T-helper 1 cell treated with Interleukin-12 subunit alpha and Interleukin-12 subunit beta and Interleukin-4 antibody, amounts not matched to agents 30 μg/mL and 1 μg/mL, for 36 hours (primary cell): Measurements from ENCODE around the gene STK10.
A peak's percentile ranks its signal among the peaks of the same experiment; 100 is the strongest.
"Not testable (repeated sequence)": the region's sequence is repeated elsewhere in the genome, so short reads cannot be mapped to it uniquely, and the experiment has no call there.

ENCODE experiments used
- H3K27ac Mint-ChIP-seq: one replicate; pipeline ENCODE4 v1.8.0; 2021; ENCODE audit warnings: mild to moderate bottlenecking, mixed read lengths
- H3K27me3 Mint-ChIP-seq: one replicate; pipeline ENCODE4 v1.8.0; 2021; ENCODE audit warnings: low read depth, mixed read lengths
- H3K36me3 Mint-ChIP-seq: one replicate; pipeline ENCODE4 v1.8.0; 2021; ENCODE audit warnings: low read depth, mixed read lengths
- H3K4me1 Mint-ChIP-seq: one replicate; pipeline ENCODE4 v1.8.0; 2021; ENCODE audit warnings: low read depth, mixed read lengths
- H3K4me3 Mint-ChIP-seq: one replicate; pipeline ENCODE4 v1.8.0; 2021; ENCODE audit warnings: mild to moderate bottlenecking, moderate library complexity, mixed read lengths
- H3K9me3 Mint-ChIP-seq: one replicate; pipeline ENCODE4 v1.8.0; 2021; ENCODE audit warnings: mixed read lengths

Gene STK10

DNA sequence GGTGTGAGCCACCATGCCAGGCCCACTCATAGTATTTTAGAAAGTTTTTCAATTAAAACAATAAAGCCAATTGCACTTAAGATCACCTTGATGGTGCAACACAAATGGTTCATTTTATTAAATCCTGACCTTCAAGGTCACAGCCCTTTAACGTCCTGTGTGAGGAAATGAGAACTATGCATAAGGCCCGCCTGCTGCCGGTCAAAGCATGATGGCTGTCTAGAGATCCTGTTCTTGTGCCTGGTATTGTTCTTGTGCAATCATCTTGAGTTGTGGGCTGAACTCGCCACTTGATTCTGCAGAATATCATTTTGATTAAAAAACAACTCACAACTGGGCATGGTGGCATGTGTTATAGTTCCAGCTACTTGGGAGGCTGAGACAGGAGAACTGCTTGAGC is 137.9 kb downstream of the STK10 start:
- Mint-ChIP-seq H3K4me1 (peaks cover 8% of the 10 kb centered on the region), H3K27ac (no peak overlapping the region), H3K36me3 (peaks cover 38% of the 10 kb centered on the region)

DNA sequence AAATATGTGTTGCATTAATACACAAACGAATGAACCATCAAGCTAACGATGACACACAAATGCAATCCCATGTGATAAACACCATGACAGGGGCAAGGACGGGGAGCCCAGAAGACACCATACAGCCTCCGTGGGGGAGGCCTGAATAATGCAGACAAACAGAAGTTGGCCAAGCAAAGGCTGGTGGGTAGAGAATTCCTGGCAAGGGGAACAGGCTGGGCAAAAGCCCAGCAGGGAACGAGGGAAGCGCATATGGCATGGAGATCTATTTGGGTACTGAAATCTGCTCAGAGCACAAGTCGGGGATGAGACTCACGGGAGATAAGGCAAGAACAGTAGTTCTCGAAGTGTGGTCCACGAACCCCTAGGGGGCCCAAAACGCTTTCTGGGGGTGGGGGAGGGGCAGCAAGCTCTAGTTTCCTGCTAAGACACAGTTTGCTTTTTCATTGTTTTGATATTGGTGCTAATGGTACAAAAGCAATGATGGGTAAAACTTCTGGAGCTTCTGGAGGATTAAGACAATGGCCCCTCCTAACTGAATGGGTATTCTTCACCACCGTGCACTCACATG is 138.7 kb downstream of the STK10 start:
- Mint-ChIP-seq H3K27me3 (no peaks in the 10 kb centered on the region), H3K36me3 (peaks cover 45% of the 10 kb centered on the region), H3K27ac (peak overlapping the region; percentile 6)

More for the DNA sequence above, 137.9 kb downstream of the STK10 start:
- Mint-ChIP-seq H3K9me3 (no peaks in the 10 kb centered on the region), H3K4me3 (no peak overlapping the region), H3K27me3 (no peaks in the 10 kb centered on the region)

DNA sequence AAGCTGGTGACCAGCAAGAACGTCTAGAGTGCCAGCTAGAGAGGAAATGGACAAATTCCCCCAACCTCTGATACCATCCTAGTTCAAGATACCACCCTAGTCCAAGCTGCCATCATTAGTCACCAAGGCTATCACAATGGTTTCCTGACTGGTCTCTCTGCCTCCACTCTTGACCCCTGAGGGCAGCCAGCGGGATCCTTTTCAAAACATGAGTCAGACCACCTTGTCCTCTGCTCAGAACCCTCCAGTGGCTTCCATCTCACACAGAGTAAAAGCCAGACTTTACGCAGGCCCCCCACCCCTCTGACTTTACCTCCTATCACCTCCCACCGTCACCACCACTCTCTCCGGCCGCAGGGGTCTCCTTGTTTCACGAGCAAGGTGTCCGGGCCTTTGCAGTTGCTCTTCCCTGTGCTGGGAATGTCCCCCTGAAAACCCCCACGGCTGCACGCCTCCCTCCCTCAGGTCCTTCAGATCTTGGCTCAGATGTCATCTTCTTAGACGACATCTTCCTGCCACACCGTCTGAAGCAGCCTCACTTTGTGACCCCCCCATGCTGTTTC is 139.4 kb downstream of the STK10 start:
- no peaks in the 10 kb centered on the region for H3K9me3 Mint-ChIP-seq
- peaks cover 47% of the 10 kb centered on the region for H3K36me3 Mint-ChIP-seq
- H3K4me3 Mint-ChIP-seq, result no peak overlapping the region
- H3K27me3 Mint-ChIP-seq, result no peaks in the 10 kb centered on the region
- H3K4me1 Mint-ChIP-seq, result peaks cover 8% of the 10 kb centered on the region
- peak overlapping the region; percentile 47 for H3K27ac Mint-ChIP-seq

More for the DNA sequence above, 138.7 kb downstream of the STK10 start:
- Mint-ChIP-seq H3K9me3 (no peaks in the 10 kb centered on the region), H3K4me1 (peaks cover 8% of the 10 kb centered on the region), H3K4me3 (no peak overlapping the region)

DNA sequence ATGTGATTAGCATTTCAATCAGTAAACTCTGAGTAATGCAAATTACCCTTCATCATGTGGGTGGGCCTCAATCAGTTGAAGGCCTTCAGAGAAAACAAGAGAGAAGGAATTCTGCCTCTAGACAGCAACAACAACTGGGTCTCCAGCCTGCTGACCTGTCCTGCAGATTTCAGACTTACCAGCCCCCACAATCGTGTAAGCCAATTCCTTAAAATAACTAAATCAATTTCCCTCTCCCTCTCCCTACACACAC is 139.9 kb downstream of the STK10 start:
- Mint-ChIP-seq H3K36me3 (peaks cover 42% of the 10 kb centered on the region), H3K27me3 (no peaks in the 10 kb centered on the region), H3K9me3 (no peaks in the 10 kb centered on the region), H3K4me1 (peaks cover 8% of the 10 kb centered on the region), H3K27ac (no peak overlapping the region), H3K4me3 (no peak overlapping the region)

DNA sequence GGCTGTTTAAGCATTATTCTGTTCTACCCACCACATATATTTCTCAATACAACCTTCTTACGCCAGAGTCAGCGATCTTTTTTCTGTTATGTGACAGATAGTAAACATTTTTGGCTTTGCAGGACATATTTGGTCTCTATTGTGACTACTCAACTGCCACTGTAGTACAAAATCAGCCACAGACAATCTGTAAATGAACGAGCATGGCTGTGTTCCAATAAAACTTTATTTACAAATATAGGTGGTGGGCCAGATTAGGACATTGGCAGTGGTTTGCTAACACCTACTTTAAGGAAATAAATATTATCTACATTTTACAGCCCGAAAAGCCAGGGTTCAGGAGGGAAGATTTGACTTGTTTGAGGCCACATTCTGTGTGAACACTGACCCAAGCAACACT is 141.4 kb downstream of the STK10 start:
- Mint-ChIP-seq H3K9me3 (no peaks in the 10 kb centered on the region), H3K27ac (no peak overlapping the region), H3K4me1 (peaks cover 8% of the 10 kb centered on the region), H3K27me3 (no peaks in the 10 kb centered on the region), H3K36me3 (peaks cover 39% of the 10 kb centered on the region), H3K4me3 (no peak overlapping the region)

DNA sequence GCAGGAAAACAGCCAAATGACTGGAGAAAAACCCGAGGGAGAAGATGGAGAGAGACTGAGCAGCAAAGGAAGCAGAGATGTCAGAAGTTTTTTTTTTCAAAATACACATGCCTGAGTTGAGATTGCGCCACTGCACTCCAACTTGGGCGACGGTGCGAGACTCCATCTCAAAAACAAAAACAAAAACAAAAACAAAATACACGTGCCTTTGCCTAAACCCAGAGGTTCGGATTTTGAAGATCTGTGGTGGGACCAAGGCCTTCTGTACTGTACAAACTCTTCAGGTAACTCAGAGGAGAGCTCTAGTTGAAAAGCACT is 142.8 kb downstream of the STK10 start:
- H3K27ac Mint-ChIP-seq, result no peak overlapping the region

DNA sequence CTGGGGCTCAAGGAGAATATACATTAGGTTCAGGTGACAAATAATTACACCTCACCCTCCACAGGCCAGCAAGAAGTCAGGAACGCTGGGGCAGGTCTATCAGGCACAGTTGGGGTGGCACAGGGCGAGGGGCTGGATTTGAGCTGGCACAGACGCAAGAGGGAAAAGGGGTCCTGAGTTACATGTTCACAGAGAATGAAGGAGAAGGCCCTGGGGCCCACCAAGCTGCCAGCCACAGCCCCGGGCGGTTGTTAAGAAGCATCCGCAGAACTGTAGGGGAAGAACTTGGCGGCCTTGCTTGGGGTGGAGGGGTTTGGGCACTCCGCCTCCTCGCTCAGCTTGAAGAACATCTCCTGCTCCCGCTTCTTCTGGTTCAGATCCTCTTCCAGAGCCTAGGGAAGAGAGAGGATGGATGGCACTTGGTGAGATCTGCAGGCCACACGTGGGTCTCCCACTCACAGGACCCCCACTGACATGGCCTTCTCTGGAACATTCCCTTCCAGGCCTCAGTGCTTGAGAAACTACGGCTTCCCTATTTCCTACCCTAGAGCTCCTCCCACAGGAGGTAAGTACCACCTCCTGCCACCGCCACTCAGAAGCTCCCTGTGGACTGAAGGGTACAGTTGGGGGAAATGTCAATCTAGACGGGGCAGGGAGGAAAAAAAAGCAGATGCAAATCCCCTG is 143.3 kb downstream of the STK10 start:
- Mint-ChIP-seq H3K36me3 (peaks cover 30% of the 10 kb centered on the region), H3K27me3 (no peaks in the 10 kb centered on the region), H3K27ac (no peak overlapping the region), H3K4me3 (no peak overlapping the region), H3K9me3 (no peaks in the 10 kb centered on the region), H3K4me1 (peaks cover 12% of the 10 kb centered on the region)

More for the DNA sequence above, 142.8 kb downstream of the STK10 start:
- H3K4me3 Mint-ChIP-seq, result no peak overlapping the region
- peaks cover 34% of the 10 kb centered on the region for H3K36me3 Mint-ChIP-seq
- H3K9me3 Mint-ChIP-seq, result no peaks in the 10 kb centered on the region
- no peaks in the 10 kb centered on the region for H3K27me3 Mint-ChIP-seq
- H3K4me1 Mint-ChIP-seq, result peaks cover 8% of the 10 kb centered on the region

DNA sequence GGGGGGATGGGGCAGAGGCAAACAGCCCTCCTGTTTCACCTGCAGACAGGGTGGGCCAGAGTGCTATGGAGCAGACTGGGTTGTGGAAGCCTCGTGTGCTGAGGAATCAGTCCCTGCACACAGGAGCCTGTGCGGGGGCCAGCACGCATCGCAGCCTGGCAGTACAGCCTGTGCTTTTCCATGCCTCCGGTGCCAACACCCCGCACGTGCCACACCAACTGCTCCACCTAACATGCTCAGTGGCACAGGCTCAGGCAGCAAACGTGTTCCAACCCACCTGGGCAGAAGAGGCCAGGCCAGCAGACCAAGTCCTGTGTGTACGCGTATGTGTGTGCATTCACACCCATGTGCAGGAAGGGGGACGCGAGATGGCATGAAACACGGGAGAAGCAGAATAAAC is 144.2 kb downstream of the STK10 start:
- no peak overlapping the region for H3K27ac Mint-ChIP-seq
- no peak overlapping the region for H3K4me3 Mint-ChIP-seq
- peaks cover 25% of the 10 kb centered on the region for H3K36me3 Mint-ChIP-seq
- no peaks in the 10 kb centered on the region for H3K27me3 Mint-ChIP-seq
- H3K9me3 Mint-ChIP-seq, result no peaks in the 10 kb centered on the region
- H3K4me1 Mint-ChIP-seq, result peaks cover 12% of the 10 kb centered on the region

DNA sequence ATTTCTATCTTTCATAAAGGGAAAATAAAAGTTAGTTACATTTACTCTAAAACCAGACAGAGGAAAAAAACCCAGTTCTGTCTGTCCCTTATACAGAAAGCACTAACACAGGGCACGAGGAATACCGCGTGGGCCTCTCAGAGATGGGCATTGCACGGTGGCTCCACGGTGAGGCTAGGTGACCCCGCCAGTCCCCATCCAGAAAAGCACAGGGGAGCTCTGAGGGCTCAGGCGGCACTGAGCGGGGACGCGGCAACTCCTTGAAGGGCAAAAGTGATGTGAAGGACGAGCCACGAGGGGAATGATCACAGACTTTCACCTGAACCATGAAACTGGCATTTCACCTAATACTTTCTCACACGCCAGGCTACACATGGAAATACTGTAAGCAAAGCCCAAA is 145.8 kb downstream of the STK10 start:
- Mint-ChIP-seq H3K9me3 (no peaks in the 10 kb centered on the region), H3K27me3 (no peaks in the 10 kb centered on the region), H3K4me3 (no peak overlapping the region), H3K4me1 (peaks cover 5% of the 10 kb centered on the region), H3K27ac (no peak overlapping the region), H3K36me3 (peaks cover 19% of the 10 kb centered on the region)

DNA sequence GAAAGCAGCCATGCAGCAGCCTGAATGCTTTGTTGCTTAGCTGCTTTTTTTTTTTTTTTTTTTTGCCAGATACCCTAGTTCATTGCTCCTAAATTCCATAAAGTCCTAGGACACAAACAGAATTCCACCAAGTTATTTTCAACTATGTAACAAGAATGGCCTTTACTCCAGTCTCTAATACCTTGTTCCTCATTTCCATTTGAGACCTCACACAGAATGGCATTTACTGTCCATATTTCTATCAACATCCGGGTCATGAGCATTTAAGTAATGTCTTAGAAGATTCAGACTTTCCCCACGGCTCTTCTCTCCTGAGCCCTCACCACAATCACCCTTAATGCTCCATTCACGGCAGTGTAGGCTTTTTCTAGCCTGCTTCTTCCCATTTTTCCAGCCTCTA is 149.9 kb downstream of the STK10 start:
- Mint-ChIP-seq H3K27me3 (no peaks in the 10 kb centered on the region), H3K36me3 (peaks cover 2% of the 10 kb centered on the region), H3K4me3 (no peak overlapping the region), H3K4me1 (peaks cover 14% of the 10 kb centered on the region), H3K9me3 (peaks cover 3% of the 10 kb centered on the region), H3K27ac (no peak overlapping the region)

DNA sequence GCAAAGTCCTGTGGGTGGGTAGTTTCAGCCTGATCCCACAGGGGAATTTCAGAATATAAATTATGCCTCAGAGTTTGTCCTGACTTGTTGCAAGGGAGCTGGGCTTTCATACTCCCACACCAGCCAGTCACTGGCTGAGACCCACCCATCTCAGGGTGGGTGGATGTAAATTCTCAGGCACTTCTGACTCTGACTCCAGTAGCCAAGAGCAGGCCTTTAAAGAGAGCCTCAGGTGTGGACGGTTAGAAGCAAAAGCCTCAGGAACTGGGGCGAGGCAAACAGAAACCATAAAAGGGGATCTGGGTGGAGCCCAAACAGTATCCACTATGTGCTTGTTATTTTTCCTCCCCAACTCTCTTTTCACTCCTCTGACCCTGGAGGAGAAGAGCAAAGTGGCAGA is 153.0 kb downstream of the STK10 start:
- no peaks in the 10 kb centered on the region for H3K27me3 Mint-ChIP-seq
- peaks cover 4% of the 10 kb centered on the region for H3K36me3 Mint-ChIP-seq
- no peak overlapping the region for H3K4me3 Mint-ChIP-seq
- peaks cover 19% of the 10 kb centered on the region for H3K9me3 Mint-ChIP-seq
- H3K27ac Mint-ChIP-seq, result no peak overlapping the region
- peaks cover 12% of the 10 kb centered on the region for H3K4me1 Mint-ChIP-seq

DNA sequence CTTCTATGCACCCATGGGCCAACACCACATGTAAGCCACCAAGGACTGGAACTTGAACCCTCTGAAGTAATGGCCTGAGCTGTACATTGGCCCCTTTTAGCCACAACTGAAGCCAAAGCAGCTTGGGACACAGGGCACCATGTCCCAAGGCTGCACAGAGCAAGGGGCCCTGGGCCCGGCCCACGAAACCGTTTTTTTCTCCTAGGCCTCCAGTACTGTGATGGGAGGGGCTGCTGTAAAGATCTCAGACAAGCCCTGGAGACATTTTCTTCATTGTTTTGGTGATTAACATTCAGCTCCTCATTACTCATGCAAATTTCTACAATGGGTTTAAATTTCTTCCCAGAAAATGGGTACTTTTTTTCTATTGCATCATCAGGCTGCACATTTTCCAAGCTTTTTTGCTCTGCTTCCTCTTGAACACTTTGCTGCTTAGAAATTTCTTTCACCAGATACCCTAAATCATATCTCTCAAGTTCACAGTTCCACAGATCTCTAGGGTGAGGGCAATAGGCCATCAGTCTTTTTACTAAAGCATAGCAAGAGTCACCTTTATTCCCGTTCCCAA is 156.0 kb downstream of the STK10 start:
- Mint-ChIP-seq H3K27me3 (no peaks in the 10 kb centered on the region), H3K9me3 (peaks cover 19% of the 10 kb centered on the region), H3K4me3 (no peak overlapping the region), H3K27ac (no peak overlapping the region), H3K36me3 (peaks cover 4% of the 10 kb centered on the region), H3K4me1 (peaks cover 10% of the 10 kb centered on the region)

DNA sequence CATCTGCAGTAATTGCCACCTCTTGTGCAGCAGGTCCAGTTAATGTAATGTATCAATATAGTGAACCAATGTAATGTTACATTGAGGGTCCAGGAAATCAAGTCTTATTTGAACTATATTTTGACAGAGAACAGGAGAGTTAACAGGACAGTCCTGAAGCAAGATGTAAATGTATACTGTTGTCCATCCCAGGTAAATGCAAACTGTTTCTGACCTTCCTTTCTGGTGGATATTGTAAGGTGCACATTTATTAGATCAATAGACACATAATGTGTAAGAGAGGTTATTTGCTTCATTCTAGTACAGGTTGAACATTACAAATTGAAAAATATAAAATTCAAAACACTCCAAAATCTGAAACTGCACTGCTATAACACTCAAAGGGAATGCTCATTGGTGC is 158.1 kb downstream of the STK10 start:
- no peaks in the 10 kb centered on the region for H3K27me3 Mint-ChIP-seq
- peaks cover 19% of the 10 kb centered on the region for H3K9me3 Mint-ChIP-seq
- peaks cover 4% of the 10 kb centered on the region for H3K36me3 Mint-ChIP-seq
- H3K4me3 Mint-ChIP-seq, result no peak overlapping the region
- H3K27ac Mint-ChIP-seq, result no peak overlapping the region
- H3K4me1 Mint-ChIP-seq, result peaks cover 4% of the 10 kb centered on the region

DNA sequence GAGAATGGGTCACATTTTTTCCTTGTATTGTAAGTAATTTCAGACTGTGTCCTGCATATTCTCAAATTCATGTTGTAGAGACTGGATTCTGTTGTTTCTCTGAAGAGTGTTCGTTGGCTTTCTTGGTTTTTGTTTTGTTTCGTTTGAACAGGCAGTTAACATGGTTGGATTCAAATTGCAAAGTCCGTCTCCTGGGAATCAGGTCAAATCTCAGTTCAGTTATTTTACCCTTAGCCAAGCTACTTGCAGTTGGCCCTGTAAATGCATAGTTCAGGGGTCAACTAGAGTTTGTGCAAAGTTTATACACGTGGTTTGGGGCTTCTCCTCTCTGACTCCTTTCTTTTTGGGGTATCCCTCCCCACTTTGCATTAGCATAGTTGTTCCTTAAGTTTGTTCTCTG is 159.9 kb downstream of the STK10 start:
- Mint-ChIP-seq H3K4me1 (no peaks in the 10 kb centered on the region), H3K4me3 (no peak overlapping the region), H3K27ac (no peak overlapping the region), H3K27me3 (no peaks in the 10 kb centered on the region), H3K9me3 (peaks cover 16% of the 10 kb centered on the region), H3K36me3 (peaks cover 4% of the 10 kb centered on the region)

DNA sequence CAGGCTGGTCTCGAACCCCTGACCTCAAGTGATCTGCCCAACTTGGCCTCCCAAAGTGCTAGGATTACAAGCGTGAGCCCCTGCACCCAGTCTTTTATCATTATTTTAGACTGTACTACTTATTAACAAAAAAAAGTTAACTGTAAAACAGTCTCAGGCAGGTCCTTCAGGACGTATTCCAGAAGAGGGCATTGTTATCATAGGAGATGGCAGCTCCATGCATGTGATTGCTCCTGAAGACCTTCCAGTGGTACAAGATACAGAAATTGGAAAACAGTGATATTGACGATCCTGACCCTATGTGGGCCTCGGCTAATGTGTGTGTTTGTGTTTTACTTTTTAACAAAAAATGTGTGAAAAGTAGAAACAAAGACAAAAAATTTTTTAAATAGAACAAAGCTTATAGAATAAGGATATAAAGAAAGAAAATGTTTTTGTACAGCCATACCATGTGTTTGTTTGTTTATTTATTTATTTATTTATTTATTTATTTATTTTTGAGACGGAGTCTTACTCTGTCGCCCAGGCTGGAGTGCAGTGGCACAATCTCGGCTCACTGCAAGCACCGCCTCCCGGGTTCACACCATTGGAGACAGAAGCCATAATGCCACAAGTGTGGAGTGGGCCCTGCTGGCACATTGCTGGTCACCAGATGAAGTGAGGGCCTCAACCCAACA is 167.8 kb downstream of the STK10 start:
- H3K9me3 Mint-ChIP-seq, H3K4me3 Mint-ChIP-seq, H3K36me3 Mint-ChIP-seq, H3K27me3 Mint-ChIP-seq, H3K4me1 Mint-ChIP-seq, H3K27ac Mint-ChIP-seq: not testable (repeated sequence)
